SK-N-SH (cell line): Measurements from ENCODE around the gene KLF3. TPM values are rescaled to one million over a fixed set of nuclear protein-coding genes. Genes with fewer than 3 reads are reported as not detected.
A peak's percentile ranks its signal among the peaks of the same experiment; 100 is the strongest.

Experiments
- CTCF ChIA-PET: fragments of 300-600, 350-600 bp; formaldehyde crosslinking; extraction: SDS; loops from one replicate; lab custom pipeline; 2021; lab: Yijun Ruan, JAX
- POLR2A ChIA-PET: fragments of 350-600 bp; sonication (Branson Sonifier 250); formaldehyde crosslinking; extraction: SDS; loops from one replicate; lab custom pipeline; 2020; ENCODE audit warnings: antibody characterized with exemption, inconsistent platforms; lab: Yijun Ruan, JAX
- DNase-seq: peaks from one replicate; pipeline ENCODE4 v3.0.0; 2012
- H2AFZ ChIP-seq: fragments of 200-600 bp; sonication (generic); 2 replicates; pipeline ENCODE4 v1.8.1; 2016; ENCODE audit warnings: antibody characterized with exemption, mild to moderate bottlenecking, low read depth
- H3F3A ChIP-seq: fragments of 200-600 bp; sonication (generic); replicated peaks from 2 replicates; pipeline ENCODE3; 2016; ENCODE audit warnings: antibody characterized with exemption, mild to moderate bottlenecking; ENCODE audit not compliant: insufficient read depth
- H3K27ac ChIP-seq, 2 experiments: fragments of 200-500 bp in 1 of 2; fragments of 200-600 bp in 1 of 2; sonication (Bioruptor generic) in 1 of 2; sonication (generic), shearing (Covaris generic) in 1 of 2; 2 replicates each; pipeline versions ENCODE4 v1.5.1 to v1.6.1; 2014 to 2016; ENCODE audit warnings: low read depth in 2 of 2, inconsistent platforms in 1 of 2, low read length in 1 of 2, mild to moderate bottlenecking in 1 of 2, mixed read lengths in 1 of 2
- H3K27me3 ChIP-seq: fragments of 200-600 bp; sonication (generic), shearing (Covaris generic); 2 replicates; pipeline ENCODE4 v1.6.1; 2016; ENCODE audit warnings: mixed run types; ENCODE audit not compliant: insufficient read depth
- H3K36me3 ChIP-seq, 2 experiments: fragments of 200-500 bp in 1 of 2; fragments of 200-600 bp in 1 of 2; sonication (Bioruptor generic) in 1 of 2; sonication (generic) in 1 of 2; replicated peaks in 1 of 2; 2 replicates each; pipeline versions ENCODE3 to v1.5.1; 2014 to 2016; ENCODE audit warnings: low read length in 1 of 2, mild to moderate bottlenecking in 1 of 2; ENCODE audit not compliant: insufficient read depth in 2 of 2, control insufficient read depth in 1 of 2
- H3K4me1 ChIP-seq, 2 experiments: fragments of 200-500 bp in 1 of 2; fragments of 200-600 bp in 1 of 2; sonication (Bioruptor generic) in 1 of 2; sonication (generic), shearing (Covaris generic) in 1 of 2; 2 replicates each; pipeline versions ENCODE4 v1.5.1 to v1.6.1; 2014 to 2016; ENCODE audit warnings: low read depth in 1 of 2, low read length in 1 of 2, mixed run types in 1 of 2; ENCODE audit not compliant: insufficient read depth in 2 of 2, control insufficient read depth in 1 of 2
- H3K4me2 ChIP-seq: fragments of 200-600 bp; sonication (generic), shearing (Covaris generic); 2 replicates; pipeline ENCODE4 v1.6.1; 2017; ENCODE audit warnings: mixed run types
- H3K4me3 ChIP-seq, 2 experiments: fragments of 200-500 bp in 1 of 2; fragments of 200-600 bp in 1 of 2; sonication (Bioruptor generic) in 1 of 2; sonication (generic), shearing (Covaris generic) in 1 of 2; 2 replicates each; pipeline versions ENCODE4 v1.5.1 to v1.8.1; 2014 to 2016; ENCODE audit warnings: low read depth in 2 of 2, inconsistent platforms in 1 of 2, low read length in 1 of 2, mild to moderate bottlenecking in 1 of 2, mixed read lengths in 1 of 2, moderate library complexity in 1 of 2
- H3K79me2 ChIP-seq: fragments of 200-600 bp; sonication (generic); 2 replicates; pipeline ENCODE4 v1.8.1; 2017; ENCODE audit warnings: mild to moderate bottlenecking; ENCODE audit not compliant: insufficient read depth
- H3K9ac ChIP-seq: fragments of 200-600 bp; sonication (generic); 2 replicates; pipeline ENCODE4 v1.6.1; 2017; ENCODE audit warnings: mixed run types
- H3K9me2 ChIP-seq: fragments of 200-600 bp; sonication (generic); 2 replicates; pipeline ENCODE4 v1.6.1; 2017; ENCODE audit warnings: mixed run types
- H3K9me3 ChIP-seq: fragments of 200-600 bp; sonication (generic); 2 replicates; pipeline ENCODE4 v1.6.1; 2017; ENCODE audit warnings: mixed run types, mild to moderate bottlenecking, moderate library complexity
- H4K20me1 ChIP-seq: fragments of 200-600 bp; sonication (generic); 2 replicates; pipeline ENCODE4 v1.6.1; 2017; ENCODE audit warnings: mild to moderate bottlenecking, mixed run types; ENCODE audit not compliant: insufficient read depth
- EZH2phosphoT487 ChIP-seq: fragments of 200-600 bp; sonication (generic); IDR thresholded peaks from 2 replicates; pipeline ENCODE4 v1.6.1; 2017; ENCODE audit warnings: low read depth, mixed run types, mild to moderate bottlenecking, antibody characterized with exemption, moderate library complexity, borderline replicate concordance
- FOXM1 ChIP-seq: IDR thresholded peaks from 2 replicates; pipeline ENCODE4 v1.4.0; 2012; ENCODE audit warnings: low read depth, mild to moderate bottlenecking
- JUND ChIP-seq: IDR thresholded peaks from 2 replicates; pipeline ENCODE4 v1.4.0; 2012
- MXI1 ChIP-seq: IDR thresholded peaks from 2 replicates; pipeline ENCODE4 v1.6.1; 2012; ENCODE audit warnings: mild to moderate bottlenecking, low read depth, low read length, improper control_type of control experiment
- NFIC ChIP-seq: IDR thresholded peaks from 2 replicates; pipeline ENCODE4 v1.4.0; 2012; ENCODE audit warnings: borderline replicate concordance
- RCOR1 ChIP-seq: fragments of 150-350 bp; IDR thresholded peaks from 2 replicates; pipeline ENCODE4 v1.6.1; 2017; ENCODE audit warnings: antibody characterized with exemption, low read length
- REST ChIP-seq: IDR thresholded peaks from 2 replicates; pipeline ENCODE4 v1.6.1; 2012; ENCODE audit warnings: mild to moderate bottlenecking, low read depth, low read length, moderate library complexity
- RXRA ChIP-seq: IDR thresholded peaks from 2 replicates; pipeline ENCODE4 v1.4.0; 2012; ENCODE audit warnings: low read depth, mild to moderate bottlenecking, borderline replicate concordance
- SMC3 ChIP-seq: IDR thresholded peaks from 2 replicates; pipeline ENCODE4 v1.6.1; 2012; ENCODE audit warnings: low read depth, low read length, improper control_type of control experiment
- TAF1 ChIP-seq: IDR thresholded peaks from 2 replicates; pipeline ENCODE4 v1.6.1; 2012; ENCODE audit warnings: low read depth, mild to moderate bottlenecking, low read length, moderate library complexity, borderline replicate concordance
- TEAD4 ChIP-seq: IDR thresholded peaks from 2 replicates; pipeline ENCODE4 v1.4.0; 2012; ENCODE audit warnings: mild to moderate bottlenecking, borderline replicate concordance; ENCODE audit not compliant: insufficient read depth
- USF2 ChIP-seq: fragments of 150-350 bp; IDR thresholded peaks from 2 replicates; pipeline ENCODE4 v1.6.1; 2017; ENCODE audit warnings: antibody characterized with exemption, low read length, low read depth, borderline replicate concordance
- YY1 ChIP-seq: IDR thresholded peaks from 2 replicates; pipeline ENCODE4 v1.4.0; 2012; ENCODE audit warnings: low read depth, mild to moderate bottlenecking
- WGBS: methylation state at CpG from one replicate; pipeline ENCODE4 v1.1.6; 2017; ENCODE audit warnings: low lambda C conversion rate; 5-methylcytosine and 5-hydroxymethylcytosine counted together
- polyA plus RNA-seq, 3 experiments: library from polyadenylated mRNA; depleted of rRNA; stranded (reverse); fragments of >200 nt; gene quantifications; 2 replicates each; pipeline ENCODE4 v1.2.3, GENCODE V29; 2012

The KLF3 gene
- polyA plus RNA-seq, 1 of the 3 experiments (the other 2 are of a cell fraction): 8.2 TPM

- peak; percentile 63 for TF ChIP-seq REST
- TF ChIP-seq MXI1: peak; percentile 68; the same call in 1 of the 2 replicates
These were observed 3.3 kb downstream of the KLF3 start (continued) for GRCh38 chr4:38667085-38667893.

GRCh38 chr4:38668203-38668971 is 4.4 kb downstream of the KLF3 start:
- Histone ChIP-seq H3K79me2 (peaks cover 92% of the 10 kb centered on the region), H3K27me3 (no peaks in the 10 kb centered on the region), H3F3A (peaks cover 18% of the 10 kb centered on the region), H3K27ac (peak overlapping the region; percentile 97 to 99), H3K4me3 (peak overlapping the region in 1 of 2 experiments; percentile 88; a peak in 1 of 4 replicates), H3K4me2 (peak overlapping the region; percentile 83), H4K20me1 (peaks cover 42% of the 10 kb centered on the region), H3K36me3 (peaks cover 0 to 3% of the 10 kb centered on the region in 2 experiments), H2AFZ (no peak overlapping the region), H3K9ac (peak overlapping the region; percentile 97; the same call in 1 of the 2 replicates), H3K9me3 (no peaks in the 10 kb centered on the region), H3K9me2 (no peaks in the 10 kb centered on the region), H3K4me1 (peaks cover 55 to 59% of the 10 kb centered on the region in 2 experiments)
- POLR2A ChIA-PET: no interaction called here
- DNase-seq: no peak
- CTCF ChIA-PET: interaction anchor here (0.7 to 5.2 kb wide), 3 partner anchors 8 to 489 kb away, joined by 3 to 27 read pairs (median 3); no protein-coding TSS in a partner anchor
- 32% methylated on average over 2 of the region's 2 CpGs for WGBS
- TF ChIP-seq EZH2phosphoT487 (no peak), USF2 (no peak), RCOR1 (no peak), FOXM1 (no peak), RXRA (no peak), JUND (no peak), NFIC (no peak), TEAD4 (no peak), SMC3 (no peak), TAF1 (no peak), YY1 (no peak)
